ENCODE measurements around the gene ENAH.
A peak's percentile ranks its signal among the peaks of the same experiment; 100 is the strongest.

ENAH gene

DNA sequence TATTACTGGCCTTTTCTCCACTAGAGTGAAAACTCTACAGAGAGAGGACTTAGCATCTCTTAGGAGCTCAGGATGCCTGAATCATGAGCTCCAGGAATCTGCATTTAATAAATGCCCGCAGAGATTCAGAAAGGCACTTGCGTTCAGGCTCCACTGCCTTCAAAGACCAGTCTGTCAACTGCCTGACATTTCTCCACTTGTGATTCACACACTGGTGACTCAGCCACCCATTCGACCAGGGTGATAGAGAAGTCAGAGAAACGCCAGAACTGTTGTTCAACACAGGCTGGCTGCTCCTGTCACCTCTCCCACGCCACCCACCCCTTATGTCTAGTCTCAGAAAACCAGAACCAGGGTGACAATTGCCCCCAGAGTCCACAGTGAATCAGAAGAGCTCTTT is 198.2 kb downstream of the ENAH start:
- Histone ChIP-seq H3K36me3 (ENCODE audit: control insufficient read depth in 4 of 4, insufficient read depth in 4 of 4, low read length in 3 of 4) (no peaks in the 10 kb centered on the region), H3K9me3 (ENCODE audit: control extremely low read depth in 1 of 5, control insufficient read depth in 4 of 5, insufficient read depth in 2 of 5, low read depth in 1 of 5, low read length in 4 of 5) (no peaks in the 10 kb centered on the region), H3K27ac (ENCODE audit: insufficient read depth in 1 of 2, low read depth in 1 of 2, low read length in 2 of 2, poor library complexity in 1 of 2, severe bottlenecking in 2 of 2) (no peak overlapping the region), H3K27me3 (replicated peaks in 2 of 5; ENCODE audit: control insufficient read depth in 4 of 5, insufficient read depth in 5 of 5, low read length in 4 of 5) (no peaks in the 10 kb centered on the region), H3K4me3 (ENCODE audit: control insufficient read depth in 1 of 7, extremely low read depth in 1 of 7, insufficient read depth in 4 of 7, low read depth in 2 of 7, low read length in 6 of 7) (no peak overlapping the region), H3K4me1 (ENCODE audit: control extremely low read depth in 1 of 4, control insufficient read depth in 4 of 4, insufficient read depth in 4 of 4, low read length in 3 of 4) (peaks cover 0 to 12% (median 6%) of the 10 kb centered on the region in 4 experiments)
- ChIA-PET POLR2A (no interaction called here), CTCF (interaction anchor here (0.6 to 1.5 kb wide), 5 partner anchors 10 to 322 kb away, joined by 3 to 4 read pairs (median 3); no protein-coding TSS in a partner anchor)
- WGBS (ENCODE audit: insufficient coverage) = 100% methylated on average over 4 of the region's 5 CpGs
- no peak for DNase-seq

DNA sequence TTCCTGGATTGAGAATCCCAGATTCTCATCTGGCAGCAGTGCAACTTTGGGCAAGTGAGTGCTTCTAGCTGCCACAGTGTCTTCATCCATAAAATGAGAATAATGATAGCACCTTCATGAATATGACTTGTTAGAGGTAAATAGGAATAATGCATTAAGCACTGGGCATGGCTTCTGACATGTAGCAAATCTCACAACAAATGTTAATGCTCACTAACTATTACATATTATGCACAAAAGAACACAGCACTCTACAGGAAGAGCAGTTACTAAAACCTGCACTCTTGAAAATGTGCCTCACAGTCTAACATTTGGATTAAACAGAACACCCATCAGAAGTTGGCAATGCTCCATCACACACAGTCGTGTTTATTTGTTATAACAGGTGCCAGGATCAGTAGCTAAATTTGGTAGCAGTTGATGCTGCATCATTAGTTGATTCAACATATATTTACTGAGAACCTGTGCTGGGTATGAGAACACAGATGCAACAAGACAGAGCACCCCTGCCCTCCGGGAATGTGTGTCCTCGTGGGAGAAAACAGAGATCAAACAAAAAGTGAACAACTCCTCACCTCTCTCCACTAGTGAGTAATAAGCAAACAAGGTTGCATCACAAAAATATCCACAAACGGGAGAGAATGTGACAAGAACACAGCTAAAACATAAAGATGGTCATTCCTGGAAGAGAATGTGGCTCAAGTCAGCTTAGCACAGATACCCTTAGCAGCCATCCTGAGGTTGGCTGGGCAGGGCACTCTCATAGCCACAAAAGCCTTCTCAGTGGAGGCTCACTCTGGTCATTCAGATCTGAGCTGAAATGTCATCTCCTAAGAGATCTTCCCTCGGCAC is 198.9 kb downstream of the ENAH start:
- DNase-seq = no peak
- Histone ChIP-seq H3K27me3 (replicated peaks in 2 of 5; ENCODE audit: control insufficient read depth in 4 of 5, insufficient read depth in 5 of 5, low read length in 4 of 5) (no peaks in the 10 kb centered on the region), H3K9me3 (ENCODE audit: control extremely low read depth in 1 of 5, control insufficient read depth in 4 of 5, insufficient read depth in 2 of 5, low read depth in 1 of 5, low read length in 4 of 5) (no peaks in the 10 kb centered on the region), H3K4me1 (ENCODE audit: control extremely low read depth in 1 of 4, control insufficient read depth in 4 of 4, insufficient read depth in 4 of 4, low read length in 3 of 4) (peaks cover 0 to 12% (median 6%) of the 10 kb centered on the region in 4 experiments), H3K36me3 (ENCODE audit: control insufficient read depth in 4 of 4, insufficient read depth in 4 of 4, low read length in 3 of 4) (no peaks in the 10 kb centered on the region), H3K4me3 (ENCODE audit: control insufficient read depth in 1 of 7, extremely low read depth in 1 of 7, insufficient read depth in 4 of 7, low read depth in 2 of 7, low read length in 6 of 7) (no peak overlapping the region), H3K27ac (ENCODE audit: insufficient read depth in 1 of 2, low read depth in 1 of 2, low read length in 2 of 2, poor library complexity in 1 of 2, severe bottlenecking in 2 of 2) (no peak overlapping the region)
- 100% methylated on average over 4 of the region's 5 CpGs for WGBS (ENCODE audit: insufficient coverage)
- CTCF ChIA-PET = interaction anchor here (0.6 to 1.5 kb wide), 5 partner anchors 9 to 323 kb away, joined by 3 to 4 read pairs (median 3); no protein-coding TSS in a partner anchor
- POLR2A ChIA-PET = no interaction called here

DNA sequence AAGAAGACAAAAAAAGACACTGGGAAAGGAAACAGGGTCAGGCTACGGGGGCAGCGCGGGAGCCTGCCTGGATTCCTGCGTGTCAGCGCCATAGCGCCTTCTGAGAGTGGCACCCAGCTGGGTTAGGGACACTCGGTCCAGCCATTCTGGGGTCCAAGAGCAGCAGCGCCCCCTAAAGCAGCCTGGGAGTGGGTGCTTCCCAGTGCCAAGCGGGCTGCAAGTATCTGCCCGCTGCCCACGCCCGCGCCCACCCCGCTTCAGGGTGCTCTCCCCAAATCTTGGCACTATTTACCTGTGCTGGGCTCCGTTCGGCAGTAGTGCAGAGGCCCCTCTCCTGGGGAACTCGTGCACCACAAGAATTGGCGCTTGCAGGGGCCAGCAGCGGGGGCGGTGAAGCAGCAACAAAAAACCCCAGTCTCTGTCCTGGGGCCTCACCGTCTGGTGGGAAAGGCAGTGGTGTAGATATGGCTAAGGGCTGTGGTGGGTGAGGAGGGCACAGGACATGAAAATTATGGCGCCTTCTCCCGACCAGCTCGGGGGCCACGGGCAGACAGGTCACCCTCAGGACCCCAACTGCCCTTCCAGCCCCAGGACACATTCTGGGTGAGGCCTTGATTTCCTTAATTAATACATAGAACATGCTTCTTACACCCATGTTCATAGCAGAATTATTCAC is 200.9 kb downstream of the ENAH start:
- no peak for DNase-seq
- peaks cover 0 to 19% (median 14%) of the 10 kb centered on the region in 4 experiments for H3K4me1 ChIP-seq (ENCODE audit: control extremely low read depth in 1 of 4, control insufficient read depth in 4 of 4, insufficient read depth in 4 of 4, low read length in 3 of 4)
- H3K27me3 ChIP-seq (replicated peaks in 2 of 5; ENCODE audit: control insufficient read depth in 4 of 5, insufficient read depth in 5 of 5, low read length in 4 of 5) = no peaks in the 10 kb centered on the region
- ChIA-PET POLR2A (no interaction called here), CTCF (interaction anchor here (1.5 to 12.4 kb wide), 2 partner anchors 9 to 20 kb away, joined by 5 to 136 read pairs; no protein-coding TSS in a partner anchor)
- no peaks in the 10 kb centered on the region for H3K9me3 ChIP-seq (ENCODE audit: control extremely low read depth in 1 of 5, control insufficient read depth in 4 of 5, insufficient read depth in 2 of 5, low read depth in 1 of 5, low read length in 4 of 5)
- H3K4me3 ChIP-seq (ENCODE audit: control insufficient read depth in 1 of 7, extremely low read depth in 1 of 7, insufficient read depth in 4 of 7, low read depth in 2 of 7, low read length in 6 of 7) = no peak overlapping the region
- no peak overlapping the region for H3K27ac ChIP-seq (ENCODE audit: insufficient read depth in 1 of 2, low read depth in 1 of 2, low read length in 2 of 2, poor library complexity in 1 of 2, severe bottlenecking in 2 of 2)
- 90% methylated on average over 24 of the region's 25 CpGs for WGBS (ENCODE audit: insufficient coverage)
- no peaks in the 10 kb centered on the region for H3K36me3 ChIP-seq (ENCODE audit: control insufficient read depth in 4 of 4, insufficient read depth in 4 of 4, low read length in 3 of 4)

DNA sequence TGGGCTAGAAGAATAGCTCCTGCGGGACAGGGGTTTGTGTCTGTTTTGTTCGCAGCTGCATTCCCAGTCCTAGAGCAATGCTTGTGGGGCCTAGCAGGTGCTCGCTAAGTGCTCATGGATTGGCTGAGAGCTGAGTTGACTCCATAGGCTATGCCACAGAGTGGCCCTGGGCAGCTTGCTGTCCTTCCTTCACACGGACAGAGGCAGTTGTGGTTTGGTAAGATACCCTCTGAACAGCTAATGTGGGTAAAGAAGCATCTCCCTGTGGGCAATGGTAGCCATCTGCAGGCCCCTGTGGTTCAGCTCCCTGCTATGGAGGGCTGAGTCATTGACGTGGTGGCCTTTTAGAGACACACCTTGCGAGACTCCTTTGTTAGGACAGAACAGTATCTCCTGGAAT is 201.6 kb downstream of the ENAH start:
- CTCF ChIA-PET = interaction anchor here (1.2 to 12.4 kb wide), 4 partner anchors 9 to 27 kb away, joined by 4 to 136 read pairs (median 6); no protein-coding TSS in a partner anchor
- POLR2A ChIA-PET = interaction anchor here (1.0 kb wide), 1 partner anchor 26 kb away, joined by 3 read pairs; no protein-coding TSS in a partner anchor
- WGBS (ENCODE audit: insufficient coverage) = 94% methylated on average over 4 of the region's 6 CpGs
- DNase-seq = peak in 1 of 3 donors; percentile 29
- H3K4me1 ChIP-seq (ENCODE audit: control extremely low read depth in 1 of 4, control insufficient read depth in 4 of 4, insufficient read depth in 4 of 4, low read length in 3 of 4) = peaks cover under 1 to 25% (median 21%) of the 10 kb centered on the region in 4 experiments
- no peak overlapping the region for H3K27ac ChIP-seq (ENCODE audit: insufficient read depth in 1 of 2, low read depth in 1 of 2, low read length in 2 of 2, poor library complexity in 1 of 2, severe bottlenecking in 2 of 2)
- H3K36me3 ChIP-seq (ENCODE audit: control insufficient read depth in 4 of 4, insufficient read depth in 4 of 4, low read length in 3 of 4) = no peaks in the 10 kb centered on the region
- H3K9me3 ChIP-seq (ENCODE audit: control extremely low read depth in 1 of 5, control insufficient read depth in 4 of 5, insufficient read depth in 2 of 5, low read depth in 1 of 5, low read length in 4 of 5) = no peaks in the 10 kb centered on the region
- no peaks in the 10 kb centered on the region for H3K27me3 ChIP-seq (replicated peaks in 2 of 5; ENCODE audit: control insufficient read depth in 4 of 5, insufficient read depth in 5 of 5, low read length in 4 of 5)
- H3K4me3 ChIP-seq (ENCODE audit: control insufficient read depth in 1 of 7, extremely low read depth in 1 of 7, insufficient read depth in 4 of 7, low read depth in 2 of 7, low read length in 6 of 7) = no peak overlapping the region

DNA sequence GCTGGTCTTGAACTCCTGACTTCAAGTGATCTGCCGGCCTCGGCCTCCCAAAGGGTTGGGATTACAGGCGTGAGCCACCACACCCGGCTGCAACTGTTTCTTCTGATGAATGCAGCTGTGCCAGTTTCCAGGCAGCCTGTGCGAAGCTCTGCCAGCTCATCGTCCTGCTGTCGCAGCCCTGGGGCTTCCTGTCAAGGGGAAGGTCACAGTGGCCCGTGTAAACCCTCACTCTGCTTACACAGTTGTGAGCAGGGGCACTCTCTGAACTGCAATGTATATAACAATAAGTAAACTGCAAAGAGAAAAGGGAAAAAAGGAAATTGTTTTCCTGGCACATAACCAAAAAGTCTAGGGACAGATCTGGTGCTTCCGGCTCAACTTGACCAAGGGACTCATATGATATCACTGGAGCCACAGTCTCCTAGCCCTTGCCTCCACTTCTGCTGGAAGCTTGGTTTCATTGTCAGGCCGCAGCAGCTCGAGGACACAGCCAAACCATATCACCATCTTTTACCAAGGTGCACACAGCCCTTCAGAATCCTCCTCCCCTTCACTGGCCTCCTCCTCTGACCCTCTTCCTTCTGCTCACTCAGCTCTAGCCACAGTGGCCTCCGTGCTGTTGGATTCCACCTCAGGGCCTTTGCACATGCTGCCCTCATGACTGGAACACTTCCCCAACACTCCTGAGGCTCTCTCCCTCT is 202.3 kb downstream of the ENAH start:
- H3K27me3 ChIP-seq (replicated peaks in 2 of 5; ENCODE audit: control insufficient read depth in 4 of 5, insufficient read depth in 5 of 5, low read length in 4 of 5) = no peaks in the 10 kb centered on the region
- H3K9me3 ChIP-seq (ENCODE audit: control extremely low read depth in 1 of 5, control insufficient read depth in 4 of 5, insufficient read depth in 2 of 5, low read depth in 1 of 5, low read length in 4 of 5) = no peaks in the 10 kb centered on the region
- H3K36me3 ChIP-seq (ENCODE audit: control insufficient read depth in 4 of 4, insufficient read depth in 4 of 4, low read length in 3 of 4) = no peaks in the 10 kb centered on the region
- peaks cover 7 to 32% (median 28%) of the 10 kb centered on the region in 4 experiments for H3K4me1 ChIP-seq (ENCODE audit: control extremely low read depth in 1 of 4, control insufficient read depth in 4 of 4, insufficient read depth in 4 of 4, low read length in 3 of 4)
- ChIA-PET CTCF (interaction anchor here (0.9 to 12.4 kb wide), 7 partner anchors 9 to 37 kb away, joined by 3 to 136 read pairs (median 5); no protein-coding TSS in a partner anchor), POLR2A (interaction anchor here (1.0 kb wide), 1 partner anchor 25 kb away, joined by 3 read pairs; no protein-coding TSS in a partner anchor)
- no peak overlapping the region for H3K27ac ChIP-seq (ENCODE audit: insufficient read depth in 1 of 2, low read depth in 1 of 2, low read length in 2 of 2, poor library complexity in 1 of 2, severe bottlenecking in 2 of 2)
- no peak overlapping the region for H3K4me3 ChIP-seq (ENCODE audit: control insufficient read depth in 1 of 7, extremely low read depth in 1 of 7, insufficient read depth in 4 of 7, low read depth in 2 of 7, low read length in 6 of 7)
- peak in 2 of 3 donors; percentile 59 for DNase-seq
- WGBS (ENCODE audit: insufficient coverage) = 56% methylated on average over 8 of the region's 12 CpGs

DNA sequence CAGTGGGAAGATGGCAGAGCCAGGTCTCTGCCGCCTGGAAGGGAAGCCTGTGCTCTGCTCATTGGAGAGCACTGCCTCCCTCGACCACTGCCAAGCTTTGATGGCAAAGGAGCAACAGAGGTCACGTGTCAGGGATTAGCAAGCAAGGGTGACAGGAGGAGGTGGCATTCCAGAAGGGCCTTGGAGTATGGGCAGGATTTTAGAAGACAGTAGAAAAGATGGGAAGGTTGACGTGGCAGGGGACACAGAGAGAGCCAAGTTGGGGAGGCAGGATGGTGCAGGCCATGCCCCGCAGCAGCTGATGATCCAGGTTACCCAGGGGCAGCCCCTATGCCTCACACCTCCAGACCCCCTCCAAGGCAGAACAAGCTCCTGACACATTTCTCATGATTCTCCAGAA is 203.1 kb downstream of the ENAH start:
- peaks cover 13 to 39% (median 36%) of the 10 kb centered on the region in 4 experiments for H3K4me1 ChIP-seq (ENCODE audit: control extremely low read depth in 1 of 4, control insufficient read depth in 4 of 4, insufficient read depth in 4 of 4, low read length in 3 of 4)
- 98% methylated on average over 5 of the region's 5 CpGs for WGBS (ENCODE audit: insufficient coverage)
- DNase-seq = no peak
- no peaks in the 10 kb centered on the region for H3K36me3 ChIP-seq (ENCODE audit: control insufficient read depth in 4 of 4, insufficient read depth in 4 of 4, low read length in 3 of 4)
- H3K27ac ChIP-seq (ENCODE audit: insufficient read depth in 1 of 2, low read depth in 1 of 2, low read length in 2 of 2, poor library complexity in 1 of 2, severe bottlenecking in 2 of 2) = no peak overlapping the region
- H3K4me3 ChIP-seq (ENCODE audit: control insufficient read depth in 1 of 7, extremely low read depth in 1 of 7, insufficient read depth in 4 of 7, low read depth in 2 of 7, low read length in 6 of 7) = no peak overlapping the region
- POLR2A ChIA-PET = interaction anchor here (0.8 kb wide), 1 partner anchor 17 kb away, joined by 4 read pairs; no protein-coding TSS in a partner anchor
- H3K9me3 ChIP-seq (ENCODE audit: control extremely low read depth in 1 of 5, control insufficient read depth in 4 of 5, insufficient read depth in 2 of 5, low read depth in 1 of 5, low read length in 4 of 5) = no peaks in the 10 kb centered on the region
- no peaks in the 10 kb centered on the region for H3K27me3 ChIP-seq (replicated peaks in 2 of 5; ENCODE audit: control insufficient read depth in 4 of 5, insufficient read depth in 5 of 5, low read length in 4 of 5)
- CTCF ChIA-PET = interaction anchor here (0.8 to 12.4 kb wide), 6 partner anchors 9 to 482 kb away, joined by 3 to 136 read pairs (median 4); no protein-coding TSS in a partner anchor

Data from common myeloid progenitor, CD34-positive (primary cell).